ENCODE results near the gene ANKDD1B. TPM values are rescaled to one million over a fixed set of nuclear protein-coding genes. Genes with fewer than 3 reads are reported as not detected.
A peak's percentile ranks its signal among the peaks of the same experiment; 100 is the strongest.
"Not testable (repeated sequence)": the region's sequence is repeated elsewhere in the genome, so short reads cannot be mapped to it uniquely, and the experiment has no call there.

The ANKDD1B gene
- total RNA-seq, 1 donor from 2014 or later = not detected

DNA sequence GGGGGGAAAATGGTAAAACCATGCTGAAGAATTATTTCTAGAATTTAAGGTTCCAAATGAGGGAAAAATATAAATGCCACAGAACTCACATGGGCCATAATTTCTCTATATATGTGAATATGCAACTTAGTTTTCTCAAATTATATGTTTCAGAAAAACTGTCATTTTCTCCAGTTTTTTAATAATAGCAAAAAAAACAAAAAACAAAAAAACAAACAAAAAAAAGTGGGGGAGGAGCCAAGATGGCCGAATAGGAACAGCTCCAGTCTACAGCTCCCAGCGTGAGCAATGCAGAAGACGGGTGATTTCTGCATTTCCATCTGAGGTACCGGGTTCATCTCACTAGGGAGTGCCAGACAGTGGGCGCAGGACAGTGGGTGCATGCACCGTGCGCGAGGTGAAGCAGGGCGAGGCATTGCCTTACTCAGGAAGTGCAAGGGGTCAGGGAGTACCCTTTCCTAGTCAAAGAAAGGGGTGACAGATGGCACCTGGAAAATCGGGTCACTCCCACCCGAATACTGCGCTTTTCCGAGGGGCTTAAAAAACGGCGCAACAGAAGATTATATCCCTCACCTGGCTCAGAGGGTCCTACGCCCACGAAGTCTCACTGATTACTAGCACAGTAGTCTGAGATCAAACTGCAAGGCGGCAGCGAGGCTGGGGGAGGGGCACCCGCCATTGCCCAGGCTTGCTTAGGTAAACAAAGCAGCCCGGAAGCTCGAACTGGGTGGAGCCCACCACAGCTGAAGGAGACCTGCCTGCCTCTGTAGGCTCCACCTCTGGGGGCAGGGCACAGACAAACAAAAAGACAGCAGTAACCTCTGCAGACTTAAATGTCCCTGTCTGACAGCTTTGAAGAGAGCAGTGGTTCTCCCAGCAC, 84.5 kb downstream of the ANKDD1B start:
- DNase-seq (ENCODE audit: low read depth) = not testable (repeated sequence)

DNA sequence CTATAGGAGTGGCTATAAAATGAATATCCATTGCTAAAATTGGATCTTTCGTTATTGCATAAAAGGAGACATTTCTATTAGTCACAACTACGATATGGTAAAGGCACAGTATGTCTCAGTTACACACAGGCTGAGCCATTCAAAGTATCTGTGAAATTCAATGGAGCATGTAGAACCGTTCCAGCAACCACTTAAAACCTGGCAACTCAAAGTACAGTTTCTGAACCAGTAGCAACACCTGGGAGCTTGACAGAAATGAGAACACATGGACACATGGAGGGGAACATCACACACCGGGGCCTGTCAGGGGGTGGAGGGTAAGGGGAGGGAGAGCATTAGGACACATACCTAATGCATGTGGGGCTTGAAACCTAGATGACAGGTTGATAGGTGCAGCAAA, 90.6 kb downstream of the ANKDD1B start:
- DNase-seq (ENCODE audit: low read depth) = no peak

DNA sequence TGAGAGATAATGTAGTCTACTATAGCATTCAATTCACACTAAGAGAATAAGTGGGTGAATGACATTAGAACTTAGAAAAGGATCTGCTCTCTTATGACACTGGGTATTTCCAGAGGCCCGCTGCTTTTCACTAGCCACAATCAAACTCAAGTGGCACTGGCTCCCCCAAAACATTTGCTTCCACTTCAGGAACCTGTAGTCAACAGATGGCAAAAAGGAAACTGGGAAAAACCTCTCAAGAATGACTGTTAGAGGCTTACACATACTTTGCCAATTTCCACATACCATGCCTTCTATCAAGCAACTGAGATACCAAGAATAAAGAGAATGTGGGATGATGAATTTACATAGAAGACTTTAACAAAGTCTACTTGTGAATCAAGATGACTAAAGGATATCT, 94.8 kb downstream of the ANKDD1B start:
- no peak for DNase-seq (ENCODE audit: low read depth)

DNA sequence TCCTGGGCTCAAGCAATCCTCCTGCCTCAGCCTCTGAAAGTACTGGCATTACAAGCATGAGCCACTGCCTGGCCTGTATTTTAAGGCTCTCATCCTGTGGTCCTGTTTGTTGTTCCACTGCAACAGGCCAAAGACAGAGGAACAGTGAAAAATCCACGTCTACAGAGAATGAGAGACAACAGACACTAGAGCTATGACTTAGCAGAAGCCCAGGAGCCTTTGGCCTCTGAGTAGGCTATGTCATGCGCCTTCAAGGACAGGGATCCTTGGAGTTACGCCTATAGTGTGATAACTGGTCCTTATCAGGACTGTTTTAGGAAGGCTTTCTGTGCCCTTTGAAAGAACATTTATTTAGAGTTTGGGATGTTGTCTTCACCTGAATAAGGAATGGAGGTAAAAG, 95.5 kb downstream of the ANKDD1B start:
- no peak for DNase-seq (ENCODE audit: low read depth)

DNA sequence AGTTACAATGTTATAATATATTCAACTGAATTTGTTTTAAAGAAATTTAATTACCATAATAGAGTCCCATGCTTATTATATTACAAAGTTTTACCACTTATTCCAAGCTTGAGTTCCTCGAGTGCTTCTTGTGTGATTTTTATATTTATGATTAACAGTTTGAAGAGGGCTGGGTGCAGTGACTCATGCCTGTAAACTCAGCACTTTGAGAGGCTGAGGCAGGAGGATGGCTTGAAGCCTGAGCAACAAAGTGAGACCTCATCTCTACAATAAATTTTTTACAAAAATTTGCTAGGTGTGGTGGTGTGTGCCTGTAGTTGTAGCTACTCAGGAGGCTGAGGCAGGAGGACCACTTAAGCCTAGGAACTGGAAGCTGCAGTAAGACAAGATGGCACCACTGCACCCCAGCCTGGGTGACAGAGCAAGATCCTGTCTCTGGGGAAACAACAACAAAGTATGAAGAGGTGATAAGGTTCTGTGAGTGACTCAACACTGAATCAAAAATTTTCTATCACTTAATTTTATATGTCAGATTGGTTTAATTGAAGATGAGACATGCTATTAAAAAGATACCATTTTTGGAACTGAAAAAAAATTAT, 96.8 kb downstream of the ANKDD1B start:
- no peak for DNase-seq (ENCODE audit: low read depth)

DNA sequence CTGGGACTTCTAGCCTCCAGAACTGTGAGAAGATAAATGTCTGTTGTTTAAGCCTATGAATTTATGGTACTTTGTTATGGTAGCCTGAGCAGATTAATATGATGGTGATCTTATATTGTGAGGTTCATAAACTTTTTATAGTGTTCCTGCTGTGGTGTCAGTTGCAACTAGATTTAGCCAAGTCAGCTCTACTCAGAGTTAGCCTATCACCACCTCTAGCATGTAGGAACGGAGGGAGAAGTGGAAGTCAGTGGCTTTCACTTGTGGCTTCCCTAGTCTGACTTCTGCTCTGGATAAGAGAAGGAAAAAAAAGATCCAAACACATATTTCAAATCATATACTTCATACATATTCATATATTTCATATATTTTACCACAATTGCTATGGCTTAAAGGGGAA, 99.4 kb downstream of the ANKDD1B start:
- no peak for DNase-seq (ENCODE audit: low read depth)

DNA sequence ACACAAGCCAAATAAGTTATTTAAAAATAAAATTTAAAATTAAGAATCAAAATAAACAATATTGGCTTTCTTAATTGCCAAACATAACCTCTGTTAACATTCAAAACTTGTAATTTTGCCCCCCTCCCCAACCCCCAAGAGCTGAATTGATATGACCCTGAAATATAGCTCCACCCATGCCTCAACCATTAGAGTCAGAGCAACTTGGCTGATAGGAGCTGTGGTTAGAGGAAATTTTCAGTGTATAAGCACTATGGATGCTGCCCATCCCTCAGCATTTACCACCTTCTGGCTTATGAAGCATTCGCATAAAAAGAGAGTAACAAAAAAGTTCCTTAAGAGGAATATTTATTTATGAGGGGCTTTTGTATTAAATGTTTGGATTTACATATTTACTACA, 99.9 kb downstream of the ANKDD1B start:
- no peak for DNase-seq (ENCODE audit: low read depth)

DNA sequence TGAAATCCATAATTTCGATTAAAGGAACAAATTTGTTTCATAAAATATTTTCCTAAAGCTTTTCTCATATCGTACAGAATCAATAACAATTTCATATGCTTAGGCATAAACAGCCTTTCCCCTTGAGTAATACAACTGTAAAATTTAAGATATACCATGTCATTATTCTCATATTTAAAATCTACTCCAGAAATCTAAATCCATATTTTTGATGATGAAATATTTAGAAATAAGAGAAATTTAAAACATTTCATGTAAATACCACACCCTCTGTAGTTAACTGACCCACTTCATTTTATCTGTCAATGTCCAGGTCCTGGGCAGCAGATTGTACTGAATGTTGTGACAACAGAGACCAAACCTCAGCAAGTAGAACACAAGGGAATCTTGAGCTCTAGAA, 100.8 kb downstream of the ANKDD1B start:
- no peak for DNase-seq (ENCODE audit: low read depth)

DNA sequence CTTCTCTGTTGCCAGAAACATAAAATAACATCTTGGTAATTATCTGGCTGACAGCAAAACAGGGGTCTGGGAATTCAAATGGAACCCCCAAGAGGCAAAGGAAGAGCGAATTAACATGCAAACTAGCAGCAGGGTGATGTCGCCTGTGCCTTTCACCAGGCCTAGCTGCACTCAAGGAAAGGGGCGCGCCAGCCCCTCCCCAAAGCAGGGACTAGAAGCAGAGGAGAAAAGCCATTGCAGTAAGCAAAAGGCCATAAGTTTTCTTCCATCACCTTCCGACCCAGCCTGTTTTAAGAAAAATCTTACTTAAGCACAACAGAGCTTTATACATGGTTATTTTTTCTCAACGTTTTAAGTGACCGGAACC, 105.4 kb downstream of the ANKDD1B start:
- DNase-seq (ENCODE audit: low read depth) = no peak

DNA sequence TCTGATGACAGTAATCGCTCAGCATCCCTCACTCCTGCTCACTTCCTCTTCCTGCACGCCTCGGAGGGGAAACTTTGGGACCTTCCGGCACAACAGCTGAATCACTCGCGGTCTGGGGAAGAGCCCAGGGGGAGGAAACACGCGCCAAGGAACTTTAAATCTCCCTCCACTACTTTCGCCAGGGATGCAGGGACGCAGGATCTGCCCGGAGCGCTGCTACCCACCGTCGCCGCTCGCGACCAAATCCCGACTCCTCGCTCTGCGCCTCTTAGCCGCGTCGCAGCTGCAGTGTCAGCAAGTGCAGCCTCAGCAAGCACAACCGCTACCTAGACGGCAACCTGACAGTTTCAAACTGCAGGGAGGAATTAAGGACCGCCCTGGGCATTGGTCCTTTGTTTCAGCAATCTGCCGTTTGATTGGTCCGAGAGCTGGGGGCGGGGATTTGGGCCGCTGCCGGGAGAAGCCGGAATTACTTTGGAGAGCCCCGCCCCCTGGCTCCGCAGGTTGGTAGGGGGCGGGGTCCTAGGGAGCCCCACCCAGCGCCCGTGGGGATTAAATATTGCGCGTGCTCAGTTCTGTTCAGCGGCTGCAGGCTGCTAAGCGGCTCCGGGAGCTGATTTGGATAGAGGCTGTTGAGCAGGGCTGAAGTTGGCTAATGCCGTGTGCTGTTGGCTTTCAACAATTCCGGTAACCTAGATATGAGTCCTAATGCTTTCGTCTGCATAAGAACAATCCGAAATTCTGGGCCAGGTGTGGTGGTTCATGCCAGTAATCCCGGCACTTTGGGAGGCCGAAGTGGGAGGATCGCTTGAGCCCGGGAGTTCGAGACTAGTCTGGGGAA, 106.0 kb downstream of the ANKDD1B start, which contains the start of gene POC5:
Gene POC5 (minus strand): TSS at position 356 of the 841 bp plus-strand sequence. CDS start 4,500 bp downstream, outside the sequence.
- peak; percentile 95 for DNase-seq (ENCODE audit: low read depth)

DNA sequence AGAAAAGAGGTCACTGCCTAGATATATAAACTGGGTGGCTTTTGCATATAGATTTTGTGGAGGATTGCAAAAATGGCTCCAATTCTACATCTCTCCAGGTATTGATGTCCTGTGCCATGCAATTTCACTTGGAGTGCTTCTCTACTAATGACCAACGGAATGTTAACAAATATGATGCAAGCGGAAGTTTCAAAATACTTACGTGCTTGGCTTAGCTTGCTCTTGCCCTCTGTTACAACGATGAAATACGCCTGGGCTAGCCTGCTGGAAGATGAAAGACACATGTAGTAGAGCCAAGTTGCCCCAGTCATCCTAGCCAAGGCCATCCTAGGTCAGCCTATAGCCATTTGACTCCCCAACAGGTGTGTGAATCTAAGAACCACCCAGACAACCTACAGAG, 109.6 kb downstream of the ANKDD1B start:
- no peak for DNase-seq (ENCODE audit: low read depth)

Other genes starting within 250 kb of the ANKDD1B start
- 18.2 and 30.1 TPM in 2 replicates for gene CERT1, start 99.8 kb upstream of the ANKDD1B start, total RNA-seq
- gene POLK, start 99.6 kb upstream of the ANKDD1B start, total RNA-seq = 37.7 and 40.1 TPM in 2 replicates
- gene POC5, start 106.0 kb downstream of the ANKDD1B start, total RNA-seq = 11.9 and 12.1 TPM in 2 replicates